Lung (tissue), 12 donors: ENCODE results near the gene PDGFC. TPM values are rescaled to one million over a fixed set of nuclear protein-coding genes. Genes with fewer than 3 reads are reported as not detected.
A peak's percentile ranks its signal among the peaks of the same experiment; 100 is the strongest.

Experiments
- ATAC-seq: fragments of 200-7000 bp; cut with Tn5 transposase; one replicate; pipeline ENCODE4 v1.9.1; 2020; ENCODE audit warnings: moderate number of reproducible peaks; ENCODE audit not compliant: insufficient read depth, low FRiP score
- DNase-seq, 3 donors: peaks; one replicate each; pipeline ENCODE4 v3.0.0-alpha.2; 2013 to 2017
- H3K27ac ChIP-seq, 2 donors: one replicate each; pipeline ENCODE4 v1.5.1; 2013; ENCODE audit warnings: mild to moderate bottlenecking in 2 of 2, moderate library complexity in 2 of 2, control low read depth in 1 of 2, inconsistent platforms in 1 of 2, low read depth in 1 of 2, low read length in 1 of 2
- H3K27me3 ChIP-seq, 3 donors: one replicate each; pipeline ENCODE4 v1.5.1; 2013; ENCODE audit warnings: low read length in 2 of 3; ENCODE audit not compliant: control insufficient read depth in 3 of 3, insufficient read depth in 3 of 3
- H3K36me3 ChIP-seq, 4 donors: one replicate each; pipeline ENCODE4 v1.5.1; 2013; ENCODE audit warnings: low read length in 4 of 4, mild to moderate bottlenecking in 1 of 4, moderate library complexity in 1 of 4; ENCODE audit not compliant: control insufficient read depth in 4 of 4, insufficient read depth in 4 of 4
- H3K4me1 ChIP-seq, 5 donors: one replicate each; pipeline ENCODE4 v1.5.1; 2013; ENCODE audit warnings: low read length in 5 of 5, mild to moderate bottlenecking in 2 of 5, moderate library complexity in 1 of 5; ENCODE audit not compliant: control insufficient read depth in 5 of 5, insufficient read depth in 5 of 5
- H3K4me3 ChIP-seq: one replicate; pipeline ENCODE4 v1.5.1; 2013; ENCODE audit warnings: mild to moderate bottlenecking, control low read depth, moderate library complexity
- H3K9ac ChIP-seq, 2 donors: one replicate each; pipeline ENCODE4 v1.5.1; 2013; ENCODE audit warnings: low read length in 2 of 2, control low read depth in 1 of 2; ENCODE audit not compliant: insufficient read depth in 1 of 2
- H3K9me3 ChIP-seq, 4 donors: one replicate each; pipeline ENCODE4 v1.5.1; 2013; ENCODE audit warnings: low read length in 3 of 4, mild to moderate bottlenecking in 1 of 4, moderate library complexity in 1 of 4; ENCODE audit not compliant: control insufficient read depth in 4 of 4, insufficient read depth in 3 of 4
- CTCF ChIP-seq: IDR thresholded peaks from 2 replicates; pipeline ENCODE4 v1.5.1; 2012; ENCODE audit warnings: mild to moderate bottlenecking; ENCODE audit errors: control extremely low read depth, extremely low read depth
- WGBS, 2 donors: extraction: QIAGEN DNeasy Blood & Tissue Kit; methylation state at CpG; one replicate each; pipeline ENCODE4 v1.1.7; 2013; 5-methylcytosine and 5-hydroxymethylcytosine counted together
- polyA plus RNA-seq, 2 donors: library from polyadenylated mRNA; stranded (reverse); fragments of 200-250 nt; gene quantifications; one replicate each; pipeline ENCODE4 v1.2.1, GENCODE V29; 2013
- total RNA-seq, 2 donors: library from RNA; depleted of rRNA in 1 of 2; stranded (reverse); fragments of >200 nt in 1 of 2; gene quantifications; one replicate each; pipeline ENCODE4 v1.2.1, GENCODE V29; 2014 to 2021
- donor health status: control.
- donor health status: control.
- donor health status: Bipolar disorder and iron deficiency.
- donor health status: healthy.
- donor health status: DM: yes; HTN: yes; CAD: no.

The PDGFC gene
- total and polyA plus RNA-seq, 4 donors: 4.5 to 56.0 (median 11.7) TPM

- no peaks in the 10 kb centered on the region for H3K36me3 ChIP-seq
- DNase-seq (peak; percentile 62 to 87 (median 80)), ATAC-seq (peak; percentile 48)
- no peak overlapping the region for H3K9ac ChIP-seq
- H3K9me3 ChIP-seq: no peaks in the 10 kb centered on the region
- H3K27ac ChIP-seq: peak overlapping the region in 1 of 2 donors; percentile 40
- H3K4me3 ChIP-seq: no peak overlapping the region
- no peaks in the 10 kb centered on the region for H3K27me3 ChIP-seq
- TF ChIP-seq CTCF: peak; percentile 39
- peaks cover 1 to 24% (median 5%) of the 10 kb centered on the region in 5 donors for H3K4me1 ChIP-seq
- WGBS, 2 donors: 9 to 11% methylated on average over 2 of the region's 2 CpGs
Observed at GRCh38 chr4:156968479-156968984, 3.1 kb downstream of the PDGFC start.

GRCh38 chr4:156966836-156967235, 4.8 kb downstream of the PDGFC start:
- H3K4me1 ChIP-seq: peaks cover 1 to 30% (median 14%) of the 10 kb centered on the region in 5 donors
- no peak overlapping the region for H3K27ac ChIP-seq

GRCh38 chr4:156963419-156963818, 8.2 kb downstream of the PDGFC start:
- no peak for DNase-seq
- Histone ChIP-seq H3K36me3 (no peaks in the 10 kb centered on the region), H3K9ac (no peak overlapping the region), H3K27me3 (no peaks in the 10 kb centered on the region), H3K9me3 (no peaks in the 10 kb centered on the region), H3K4me3 (no peak overlapping the region), H3K4me1 (peaks cover 1 to 30% (median 14%) of the 10 kb centered on the region in 5 donors), H3K27ac (no peak overlapping the region)
- no peak for TF ChIP-seq CTCF
- 78 to 84% methylated on average over 3 of the region's 3 CpGs for whole genome bisulfite sequencing, 2 donors
- ATAC-seq: no peak

More at GRCh38 chr4:156966836-156967235, 4.8 kb downstream of the PDGFC start:
- H3K9ac ChIP-seq: no peak overlapping the region
- no peaks in the 10 kb centered on the region for H3K27me3 ChIP-seq
- no peak overlapping the region for H3K4me3 ChIP-seq
- TF ChIP-seq CTCF: no peak
- no peaks in the 10 kb centered on the region for H3K9me3 ChIP-seq
- ATAC-seq (no peak), DNase-seq (no peak)
- WGBS, 2 donors: 61 to 78% methylated on average over 2 of the region's 2 CpGs
- no peaks in the 10 kb centered on the region for H3K36me3 ChIP-seq

- Histone ChIP-seq H3K4me1 (peaks cover 1 to 24% (median 9%) of the 10 kb centered on the region in 5 donors), H3K4me3 (no peak overlapping the region), H3K27ac (no peak overlapping the region), H3K36me3 (no peaks in the 10 kb centered on the region), H3K27me3 (no peaks in the 10 kb centered on the region), H3K9me3 (no peaks in the 10 kb centered on the region), H3K9ac (no peak overlapping the region)
- ATAC-seq (peak; percentile 53), DNase-seq (peak in 2 of 3 donors; percentile 35 to 73)
- WGBS, 2 donors: 59 to 73% methylated on average over 3 of the region's 3 CpGs
- TF ChIP-seq CTCF: no peak
Observed at GRCh38 chr4:156962528-156962974, 9.0 kb downstream of the PDGFC start.
